ENCODE results near the gene PLXNB3. TPM values are rescaled to one million over a fixed set of nuclear protein-coding genes. Genes with fewer than 3 reads are reported as not detected.

The PLXNB3 gene
- total RNA-seq, 1 donor from 2014 or later, result 1.4 TPM

DNA sequence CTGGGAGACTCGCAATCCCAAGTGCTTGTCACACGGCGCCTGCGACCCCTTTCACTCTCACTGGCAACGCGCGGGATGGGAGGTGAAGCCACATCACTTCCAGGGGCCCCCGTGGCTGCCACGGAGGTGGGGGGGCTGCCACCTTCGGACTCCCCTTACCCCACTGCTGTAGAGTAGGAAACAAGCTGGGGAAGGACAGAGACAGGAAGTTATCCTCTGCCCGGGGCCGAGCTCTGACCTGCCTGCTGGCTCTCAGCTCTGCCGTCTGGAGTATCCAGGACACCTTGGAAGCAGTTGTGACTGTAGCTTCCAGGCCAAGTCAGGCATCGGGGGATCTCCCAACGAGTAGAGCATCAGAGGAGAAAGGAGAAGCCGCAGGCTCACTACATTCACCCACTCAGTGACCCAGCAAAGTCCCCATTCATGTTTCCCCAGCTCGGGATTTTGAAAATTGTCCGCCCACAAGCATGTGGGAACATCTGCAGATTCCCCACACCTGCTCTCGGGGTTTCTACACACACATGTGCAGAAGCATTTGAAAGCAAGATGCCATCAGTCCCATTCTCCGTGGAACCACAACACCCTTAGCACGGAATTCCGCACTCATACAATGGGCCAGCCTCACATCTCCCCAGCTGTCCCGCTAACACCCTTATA lies 55.5 kb downstream of the PLXNB3 start:
- Mint-ChIP-seq H3K4me3 (peak overlapping the region; percentile 65), H3K27me3 (no peaks in the 10 kb centered on the region), H3K9me3 (peaks cover 7% of the 10 kb centered on the region), H3K27ac (peak overlapping the region; percentile 13), H3K4me1 (ENCODE audit: unreplicated experiment) (no peaks in the 10 kb centered on the region), H3K36me3 (no peaks in the 10 kb centered on the region)
- DNase-seq (ENCODE audit: extremely low spot score, unreplicated experiment), result no peak
- TF ChIP-seq, protein P1, sequence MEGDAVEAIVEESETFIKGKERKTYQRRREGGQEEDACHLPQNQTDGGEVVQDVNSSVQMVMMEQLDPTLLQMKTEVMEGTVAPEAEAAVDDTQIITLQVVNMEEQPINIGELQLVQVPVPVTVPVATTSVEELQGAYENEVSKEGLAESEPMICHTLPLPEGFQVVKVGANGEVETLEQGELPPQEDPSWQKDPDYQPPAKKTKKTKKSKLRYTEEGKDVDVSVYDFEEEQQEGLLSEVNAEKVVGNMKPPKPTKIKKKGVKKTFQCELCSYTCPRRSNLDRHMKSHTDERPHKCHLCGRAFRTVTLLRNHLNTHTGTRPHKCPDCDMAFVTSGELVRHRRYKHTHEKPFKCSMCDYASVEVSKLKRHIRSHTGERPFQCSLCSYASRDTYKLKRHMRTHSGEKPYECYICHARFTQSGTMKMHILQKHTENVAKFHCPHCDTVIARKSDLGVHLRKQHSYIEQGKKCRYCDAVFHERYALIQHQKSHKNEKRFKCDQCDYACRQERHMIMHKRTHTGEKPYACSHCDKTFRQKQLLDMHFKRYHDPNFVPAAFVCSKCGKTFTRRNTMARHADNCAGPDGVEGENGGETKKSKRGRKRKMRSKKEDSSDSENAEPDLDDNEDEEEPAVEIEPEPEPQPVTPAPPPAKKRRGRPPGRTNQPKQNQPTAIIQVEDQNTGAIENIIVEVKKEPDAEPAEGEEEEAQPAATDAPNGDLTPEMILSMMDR (conservative IDR thresholded peaks at IDR 0.05), result no peak

DNA sequence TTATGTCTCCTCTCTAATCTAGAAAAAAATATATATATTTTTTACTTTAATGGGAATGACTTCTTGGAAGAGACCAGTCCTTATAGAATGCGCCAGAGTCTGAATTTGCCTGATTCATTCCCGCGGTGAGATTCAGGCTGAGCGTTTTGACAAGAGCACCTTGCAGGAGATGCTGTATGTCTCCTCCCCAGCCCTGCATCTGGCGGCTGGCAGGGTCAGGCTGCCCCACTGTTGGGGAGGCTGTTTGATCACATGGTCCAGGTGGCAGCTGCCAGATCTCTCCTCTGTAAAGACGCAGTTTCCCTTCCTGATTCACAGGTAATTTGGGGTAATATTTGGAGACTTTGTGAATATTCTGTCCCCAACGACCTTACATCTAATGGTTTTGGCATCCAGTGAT lies 56.6 kb downstream of the PLXNB3 start:
- H3K27me3 Mint-ChIP-seq, result peaks cover 1% of the 10 kb centered on the region
- H3K27ac Mint-ChIP-seq, result no peak overlapping the region
- H3K4me1 Mint-ChIP-seq (ENCODE audit: unreplicated experiment), result no peaks in the 10 kb centered on the region
- H3K36me3 Mint-ChIP-seq, result no peaks in the 10 kb centered on the region
- TF ChIP-seq, protein P1 (conservative IDR thresholded peaks at IDR 0.05), result no peak
- no peak for DNase-seq (ENCODE audit: extremely low spot score, unreplicated experiment)
- H3K9me3 Mint-ChIP-seq, result no peaks in the 10 kb centered on the region
- H3K4me3 Mint-ChIP-seq, result no peak overlapping the region

DNA sequence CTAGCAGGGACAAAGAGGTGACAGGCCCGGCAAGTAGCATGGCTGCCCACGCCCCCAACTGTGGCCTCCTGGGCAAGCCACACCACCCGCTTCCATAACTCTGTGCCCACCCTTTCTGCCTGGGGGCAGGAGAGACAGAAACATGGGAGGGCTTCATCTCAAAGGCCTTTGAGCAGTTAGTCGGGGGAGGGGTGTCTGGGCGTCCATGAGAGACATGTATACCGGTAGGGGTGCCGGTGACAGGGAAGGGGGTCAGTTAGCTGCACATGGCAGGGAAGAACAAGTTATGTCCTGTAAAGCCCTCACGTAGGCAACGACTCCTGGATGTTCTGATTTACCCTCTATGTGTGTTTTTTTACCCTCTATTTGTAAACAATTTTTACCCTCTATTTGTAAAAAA lies 57.0 kb downstream of the PLXNB3 start:
- Mint-ChIP-seq H3K4me3 (no peak overlapping the region), H3K27ac (no peak overlapping the region)

DNA sequence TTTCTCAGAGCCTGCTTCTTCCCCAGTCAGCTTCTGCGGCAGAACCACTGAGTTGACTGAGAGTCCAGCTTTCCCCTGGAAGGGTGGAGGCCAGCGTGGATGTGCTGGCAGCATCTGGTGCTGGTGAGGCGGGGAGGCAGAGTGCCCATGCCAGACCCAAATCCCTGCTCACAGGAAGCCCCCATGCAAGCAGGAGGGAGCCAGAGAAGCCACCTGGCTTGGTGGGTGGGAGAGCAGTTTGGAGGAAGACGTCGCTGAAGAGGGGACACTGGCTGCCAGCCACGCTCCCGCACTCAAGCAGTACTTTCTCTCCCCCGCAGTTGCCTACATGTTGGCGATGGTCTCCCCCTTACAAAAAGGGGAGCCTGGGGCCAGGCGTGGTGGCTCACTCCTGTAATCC lies 60.3 kb downstream of the PLXNB3 start:
- DNase-seq (ENCODE audit: extremely low spot score, unreplicated experiment), result no peak
- Mint-ChIP-seq H3K36me3 (peaks cover 9% of the 10 kb centered on the region), H3K27ac (no peak overlapping the region), H3K9me3 (peaks cover 9% of the 10 kb centered on the region), H3K4me1 (ENCODE audit: unreplicated experiment) (no peaks in the 10 kb centered on the region), H3K4me3 (no peak overlapping the region), H3K27me3 (peaks cover 28% of the 10 kb centered on the region)
- TF ChIP-seq, protein P1 (conservative IDR thresholded peaks at IDR 0.05), result no peak

More for the DNA sequence above, 57.0 kb downstream of the PLXNB3 start:
- H3K9me3 Mint-ChIP-seq, result no peaks in the 10 kb centered on the region
- H3K4me1 Mint-ChIP-seq (ENCODE audit: unreplicated experiment), result no peaks in the 10 kb centered on the region
- TF ChIP-seq, protein P1 (conservative IDR thresholded peaks at IDR 0.05), result no peak
- peaks cover 4% of the 10 kb centered on the region for H3K27me3 Mint-ChIP-seq
- H3K36me3 Mint-ChIP-seq, result no peaks in the 10 kb centered on the region
- no peak for DNase-seq (ENCODE audit: extremely low spot score, unreplicated experiment)

DNA sequence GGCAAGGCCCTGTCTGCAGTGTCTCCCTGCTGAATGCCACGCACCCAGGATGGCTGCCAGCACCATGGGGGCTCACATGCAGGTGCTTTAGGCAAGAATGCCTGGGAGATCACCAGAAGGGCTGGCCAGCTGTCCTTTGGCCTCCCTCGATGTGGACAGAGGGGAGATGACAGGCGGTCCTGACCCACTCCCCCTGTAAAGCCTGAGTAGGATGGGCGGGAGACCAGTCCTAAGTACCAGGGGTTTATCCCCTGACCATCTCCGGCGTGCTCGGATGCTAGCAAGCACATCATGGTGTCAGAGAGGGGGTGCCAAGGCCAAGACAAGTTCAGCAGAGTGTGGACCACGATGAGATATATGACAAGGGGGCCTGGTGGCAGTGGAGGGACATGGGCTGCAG lies 61.0 kb downstream of the PLXNB3 start:
- no peak for DNase-seq (ENCODE audit: extremely low spot score, unreplicated experiment)

More for the DNA sequence above, 61.0 kb downstream of the PLXNB3 start:
- TF ChIP-seq, protein P1 (conservative IDR thresholded peaks at IDR 0.05), result no peak
- H3K27me3 Mint-ChIP-seq, result peaks cover 28% of the 10 kb centered on the region
- no peak overlapping the region for H3K4me3 Mint-ChIP-seq
- peaks cover 9% of the 10 kb centered on the region for H3K9me3 Mint-ChIP-seq
- H3K36me3 Mint-ChIP-seq, result peaks cover 9% of the 10 kb centered on the region
- H3K4me1 Mint-ChIP-seq (ENCODE audit: unreplicated experiment), result no peaks in the 10 kb centered on the region
- H3K27ac Mint-ChIP-seq, result no peak overlapping the region

Other genes with a start within 250 kb of the PLXNB3 start
- 0.26 and 0.43 TPM in 2 replicates for gene ATP2B3, start 246.6 kb upstream of the PLXNB3 start, total RNA-seq (ENCODE audit: low replicate concordance)
- gene CCNQ, start 165.1 kb upstream of the PLXNB3 start, total RNA-seq (ENCODE audit: low replicate concordance), result 19.0 and 19.9 TPM in 2 replicates
- gene DUSP9, start 117.0 kb upstream of the PLXNB3 start, total RNA-seq (ENCODE audit: low replicate concordance), result 5.8 and 9.5 TPM in 2 replicates
- gene PNCK, start 90.4 kb upstream of the PLXNB3 start, total RNA-seq (ENCODE audit: low replicate concordance), result 2.2 and 3.7 TPM in 2 replicates
- 19.9 and 56.8 TPM in 2 replicates for gene SLC6A8, start 76.3 kb upstream of the PLXNB3 start, total RNA-seq (ENCODE audit: low replicate concordance)
- 160 and 223 TPM in 2 replicates for gene BCAP31, start 39.9 kb upstream of the PLXNB3 start, total RNA-seq (ENCODE audit: low replicate concordance)
- gene ABCD1, start 39.4 kb upstream of the PLXNB3 start, total RNA-seq (ENCODE audit: low replicate concordance), result 6.2 and 8.0 TPM in 2 replicates
- not detected in 2 replicates for gene SRPK3, start 16.8 kb downstream of the PLXNB3 start, total RNA-seq (ENCODE audit: low replicate concordance)
- gene IDH3G, start 30.1 kb downstream of the PLXNB3 start, total RNA-seq (ENCODE audit: low replicate concordance), result 42.9 and 50.0 TPM in 2 replicates
- 271 and 390 TPM in 2 replicates for gene SSR4, start 30.4 kb downstream of the PLXNB3 start, total RNA-seq (ENCODE audit: low replicate concordance)
- gene PDZD4, start 66.3 kb downstream of the PLXNB3 start, total RNA-seq (ENCODE audit: low replicate concordance), result 2.7 and 23.9 TPM in 2 replicates
- gene L1CAM, start 121.9 kb downstream of the PLXNB3 start, total RNA-seq (ENCODE audit: low replicate concordance), result 2.9 and 12.6 TPM in 2 replicates
- gene AVPR2, start 140.4 kb downstream of the PLXNB3 start, total RNA-seq (ENCODE audit: low replicate concordance), result not detected in 2 replicates
- gene ARHGAP4, start 162.0 kb downstream of the PLXNB3 start, total RNA-seq (ENCODE audit: low replicate concordance), result 7.7 and 8.8 TPM in 2 replicates
- gene NAA10, start 170.8 kb downstream of the PLXNB3 start, total RNA-seq (ENCODE audit: low replicate concordance), result 73.8 and 82.7 TPM in 2 replicates
- gene RENBP, start 180.4 kb downstream of the PLXNB3 start, total RNA-seq (ENCODE audit: low replicate concordance), result 4.9 and 6.7 TPM in 2 replicates
- gene HCFC1, start 207.6 kb downstream of the PLXNB3 start, total RNA-seq (ENCODE audit: low replicate concordance), result 81.2 and 98.0 TPM in 2 replicates
- 14.4 and 15.2 TPM in 2 replicates for gene TMEM187, start 208.5 kb downstream of the PLXNB3 start, total RNA-seq (ENCODE audit: low replicate concordance)